Lung microvascular endothelial cell (primary cell): ENCODE results near the gene ACSL6. TPM values are rescaled to one million over a fixed set of nuclear protein-coding genes. Genes with fewer than 3 reads are reported as not detected.

Experiments
- DNase-seq, 2 donors: peaks; one replicate each; pipeline versions ENCODE4 v3.0.0 to v3.0.0-alpha.2; 2010; ENCODE audit warnings: low read depth in 2 of 2
- total RNA-seq: library from RNA; depleted of rRNA; stranded (reverse); fragments of >200 nt; gene quantifications from 2 replicates; pipeline ENCODE4 v1.2.1, GENCODE V29; 2014

Gene ACSL6
- total RNA-seq, 1 donor from 2014 or later: 0.40 TPM

GRCh38 chr5:131979816-131980215 lies 31.6 kb downstream of the ACSL6 start:
- no peak for DNase-seq

- peak in 1 of 2 donors; percentile 13 for DNase-seq
Observed at GRCh38 chr5:131977212-131977604, 34.2 kb downstream of the ACSL6 start.

- no peak for DNase-seq
Observed at GRCh38 chr5:131976414-131977211, 34.8 kb downstream of the ACSL6 start.

GRCh38 chr5:131974956-131975726 lies 36.3 kb downstream of the ACSL6 start:
- no peak for DNase-seq

- no peak for DNase-seq
Observed at GRCh38 chr5:131974622-131974955, 36.9 kb downstream of the ACSL6 start.

GRCh38 chr5:131974016-131974415 lies 37.4 kb downstream of the ACSL6 start:
- no peak for DNase-seq

- DNase-seq: no peak
Observed at GRCh38 chr5:131973089-131973712, 38.3 kb downstream of the ACSL6 start.

- DNase-seq: no peak
Observed at GRCh38 chr5:131968396-131968954, 43.0 kb downstream of the ACSL6 start.

GRCh38 chr5:131966551-131966950 lies 44.9 kb downstream of the ACSL6 start:
- DNase-seq: no peak

GRCh38 chr5:131965826-131966415 lies 45.5 kb downstream of the ACSL6 start:
- no peak for DNase-seq

- no peak for DNase-seq
Observed at GRCh38 chr5:131959906-131960305, 51.6 kb downstream of the ACSL6 start.

GRCh38 chr5:131959136-131959535 lies 52.3 kb downstream of the ACSL6 start:
- DNase-seq: no peak

GRCh38 chr5:131957721-131958441 lies 53.6 kb downstream of the ACSL6 start:
- DNase-seq: no peak

- no peak for DNase-seq
Observed at GRCh38 chr5:131953969-131954368, 57.5 kb downstream of the ACSL6 start.

GRCh38 chr5:131952301-131952857 lies 59.1 kb downstream of the ACSL6 start:
- no peak for DNase-seq

GRCh38 chr5:131950706-131951105 lies 60.8 kb downstream of the ACSL6 start:
- DNase-seq: no peak

GRCh38 chr5:131947445-131947844 lies 64.0 kb downstream of the ACSL6 start:
- DNase-seq: no peak

- no peak for DNase-seq
Observed at GRCh38 chr5:131945551-131946168, 65.8 kb downstream of the ACSL6 start, which contains the start of gene MEIKIN. MEIKIN (minus strand) TSS chr5:131945663; CDS start chr5:131945505, 158 bp downstream.

GRCh38 chr5:131944702-131945550 lies 66.5 kb downstream of the ACSL6 start:
- DNase-seq: no peak
